Breast epithelium (tissue), 3 donors: ENCODE data around the gene XPO1.

Experiments used
- POLR2A ChIP-seq: fragments of 450-650 bp; IDR thresholded peaks from one replicate; pipeline ENCODE4 v1.6.1; 2016; ENCODE audit warnings: antibody characterized with exemption, mild to moderate bottlenecking, moderate library complexity
- POLR2AphosphoS5 ChIP-seq, 3 donors: sonication (generic); formaldehyde crosslinking; IDR thresholded peaks; one replicate each; pipeline ENCODE4 v1.6.1; 2017; ENCODE audit warnings: antibody characterized with exemption in 3 of 3
- TF ChIP-seq, protein P1 (sequence below), 3 donors: fragments of 450-650 bp; IDR thresholded peaks; one replicate each; pipeline ENCODE4 v1.5.1; 2016 to 2017; ENCODE audit warnings: antibody characterized with exemption in 3 of 3, mild to moderate bottlenecking in 3 of 3, moderate library complexity in 3 of 3

DNA sequence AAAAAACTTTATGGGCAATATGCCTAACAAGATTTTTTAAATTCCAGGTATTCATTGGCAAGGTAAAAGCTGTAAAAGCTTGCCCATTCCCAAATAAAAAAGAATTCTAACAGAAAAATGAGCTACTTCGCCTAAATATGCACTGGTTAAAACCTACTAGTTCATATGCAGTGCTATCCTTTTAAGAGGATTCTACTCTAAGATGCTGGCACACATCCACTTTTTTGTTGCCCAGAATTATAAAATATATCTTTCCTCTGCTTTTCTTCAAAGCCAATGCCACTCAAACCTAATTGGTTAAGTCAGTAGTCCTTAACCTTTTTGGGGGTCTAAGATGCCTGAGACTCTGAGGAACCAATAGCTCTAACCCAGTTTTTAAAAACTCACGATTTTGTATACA is 3.2 kb downstream of the XPO1 start:
- TF ChIP-seq POLR2AphosphoS5 (IDR thresholded peaks at IDR 0.05), result no peak
- TF ChIP-seq, protein P1, sequence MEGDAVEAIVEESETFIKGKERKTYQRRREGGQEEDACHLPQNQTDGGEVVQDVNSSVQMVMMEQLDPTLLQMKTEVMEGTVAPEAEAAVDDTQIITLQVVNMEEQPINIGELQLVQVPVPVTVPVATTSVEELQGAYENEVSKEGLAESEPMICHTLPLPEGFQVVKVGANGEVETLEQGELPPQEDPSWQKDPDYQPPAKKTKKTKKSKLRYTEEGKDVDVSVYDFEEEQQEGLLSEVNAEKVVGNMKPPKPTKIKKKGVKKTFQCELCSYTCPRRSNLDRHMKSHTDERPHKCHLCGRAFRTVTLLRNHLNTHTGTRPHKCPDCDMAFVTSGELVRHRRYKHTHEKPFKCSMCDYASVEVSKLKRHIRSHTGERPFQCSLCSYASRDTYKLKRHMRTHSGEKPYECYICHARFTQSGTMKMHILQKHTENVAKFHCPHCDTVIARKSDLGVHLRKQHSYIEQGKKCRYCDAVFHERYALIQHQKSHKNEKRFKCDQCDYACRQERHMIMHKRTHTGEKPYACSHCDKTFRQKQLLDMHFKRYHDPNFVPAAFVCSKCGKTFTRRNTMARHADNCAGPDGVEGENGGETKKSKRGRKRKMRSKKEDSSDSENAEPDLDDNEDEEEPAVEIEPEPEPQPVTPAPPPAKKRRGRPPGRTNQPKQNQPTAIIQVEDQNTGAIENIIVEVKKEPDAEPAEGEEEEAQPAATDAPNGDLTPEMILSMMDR (IDR thresholded peaks at IDR 0.05), result no peak
- TF ChIP-seq POLR2A, result no peak
